Suprapubic skin (tissue), 3 donors: ENCODE measurements around the gene AP1M2.
A peak's percentile ranks its signal among the peaks of the same experiment; 100 is the strongest.

Experiments used
- POLR2A ChIP-seq, 2 donors: fragments of 450-650 bp; IDR thresholded peaks; one replicate each; pipeline ENCODE4 v1.6.1; 2017; ENCODE audit warnings: antibody characterized with exemption in 2 of 2, mild to moderate bottlenecking in 2 of 2, moderate library complexity in 2 of 2
- TF ChIP-seq, protein P1 (sequence below), 2 donors: fragments of 200-600 bp in 1 of 2; fragments of 450-650 bp in 1 of 2; sonication (generic) in 1 of 2; IDR thresholded peaks; one replicate each; pipeline ENCODE4 v1.5.1; 2016 to 2019; ENCODE audit warnings: antibody characterized with exemption in 2 of 2, mild to moderate bottlenecking in 1 of 2, moderate library complexity in 1 of 2

DNA sequence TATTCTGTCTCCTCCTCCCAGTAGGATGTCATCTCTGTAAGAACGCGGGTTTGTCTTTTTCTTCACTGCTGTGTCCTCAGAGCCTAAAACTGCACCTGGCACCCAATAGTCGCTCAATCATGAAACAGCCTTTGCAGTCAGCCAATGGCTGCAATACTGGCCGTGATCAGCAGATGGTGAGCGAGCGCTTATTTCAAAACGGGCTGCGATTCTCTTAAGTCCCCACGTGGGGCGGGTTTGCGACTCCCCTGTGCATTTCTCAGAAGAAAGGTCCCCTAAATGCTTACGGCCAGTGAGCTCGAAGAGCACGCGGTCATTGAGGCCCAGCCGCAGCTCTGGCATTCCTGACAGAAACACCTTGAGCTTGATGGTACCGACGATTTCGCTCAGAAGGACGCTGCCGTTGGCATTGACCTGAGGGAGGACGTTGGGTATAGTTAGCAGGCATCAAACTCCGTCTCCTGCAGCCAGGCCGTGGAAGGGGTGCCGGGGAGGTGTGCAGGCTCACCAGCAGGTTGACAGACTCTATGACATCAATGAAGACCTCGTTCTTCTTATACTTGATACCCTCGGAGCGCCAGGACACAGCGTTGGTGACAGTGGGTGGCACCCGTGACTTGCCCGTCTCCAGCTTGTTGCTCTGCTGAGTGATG lies 6.0 kb downstream of the AP1M2 start:
- no peak for TF ChIP-seq POLR2A (IDR thresholded peaks at IDR 0.05)
- TF ChIP-seq, protein P1, sequence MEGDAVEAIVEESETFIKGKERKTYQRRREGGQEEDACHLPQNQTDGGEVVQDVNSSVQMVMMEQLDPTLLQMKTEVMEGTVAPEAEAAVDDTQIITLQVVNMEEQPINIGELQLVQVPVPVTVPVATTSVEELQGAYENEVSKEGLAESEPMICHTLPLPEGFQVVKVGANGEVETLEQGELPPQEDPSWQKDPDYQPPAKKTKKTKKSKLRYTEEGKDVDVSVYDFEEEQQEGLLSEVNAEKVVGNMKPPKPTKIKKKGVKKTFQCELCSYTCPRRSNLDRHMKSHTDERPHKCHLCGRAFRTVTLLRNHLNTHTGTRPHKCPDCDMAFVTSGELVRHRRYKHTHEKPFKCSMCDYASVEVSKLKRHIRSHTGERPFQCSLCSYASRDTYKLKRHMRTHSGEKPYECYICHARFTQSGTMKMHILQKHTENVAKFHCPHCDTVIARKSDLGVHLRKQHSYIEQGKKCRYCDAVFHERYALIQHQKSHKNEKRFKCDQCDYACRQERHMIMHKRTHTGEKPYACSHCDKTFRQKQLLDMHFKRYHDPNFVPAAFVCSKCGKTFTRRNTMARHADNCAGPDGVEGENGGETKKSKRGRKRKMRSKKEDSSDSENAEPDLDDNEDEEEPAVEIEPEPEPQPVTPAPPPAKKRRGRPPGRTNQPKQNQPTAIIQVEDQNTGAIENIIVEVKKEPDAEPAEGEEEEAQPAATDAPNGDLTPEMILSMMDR (IDR thresholded peaks at IDR 0.05), result peak; percentile 96 to 100
